HG03066 (cell line): ENCODE data around the gene TRAPPC11.
"Not testable (repeated sequence)": the region's sequence is repeated elsewhere in the genome, so short reads cannot be mapped to it uniquely, and the experiment has no call there.

Experiments used
- ATAC-seq: cut with Tn5 transposase; IDR thresholded peaks from one replicate; pipeline ENCODE4 v1.9.1; 2021; ENCODE audit warnings: low read depth; ENCODE audit not compliant: unreplicated experiment

TRAPPC11 gene

DNA sequence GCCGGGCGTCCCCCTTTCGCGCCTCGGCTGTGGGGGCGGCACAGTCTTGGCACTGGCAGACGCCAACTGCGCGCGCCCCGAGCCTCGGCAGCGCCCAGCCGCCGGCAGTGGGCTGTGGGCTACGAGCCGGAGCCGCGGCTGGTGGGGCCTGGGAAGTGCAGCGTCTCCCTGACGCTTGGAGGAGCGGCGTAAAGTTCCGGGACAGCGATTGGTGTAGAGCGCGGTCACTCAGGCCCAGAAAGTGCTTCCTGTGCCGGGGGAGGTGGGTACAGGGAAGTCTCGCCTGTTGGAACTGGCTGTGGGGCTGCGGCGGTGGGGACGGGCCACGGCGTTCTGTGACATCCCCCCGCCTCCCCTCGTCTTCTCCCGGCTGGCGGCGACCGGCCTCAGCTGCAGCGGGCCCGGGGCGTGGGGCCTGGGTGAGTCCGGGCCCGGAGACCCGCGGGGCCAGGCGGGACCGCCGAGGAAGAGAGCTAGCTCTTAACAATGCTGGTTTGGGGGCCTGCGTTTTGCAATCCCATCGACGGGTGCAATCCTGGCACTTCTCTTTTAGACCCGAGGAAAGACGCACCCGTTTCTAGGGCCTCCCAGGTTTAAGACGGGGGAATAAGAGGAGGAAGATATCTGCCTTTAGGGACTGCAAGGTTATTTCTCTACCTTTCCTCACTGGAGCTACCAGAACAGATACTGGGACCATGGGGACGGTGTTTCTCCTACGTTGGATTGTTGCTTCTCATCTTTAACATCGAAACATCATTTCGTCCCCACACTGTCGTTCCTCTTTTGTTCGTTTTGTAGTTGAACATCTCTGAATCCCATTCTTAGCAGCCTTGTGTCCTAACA is at the start of gene TRAPPC11, which contains the start of gene RWDD4:
Gene TRAPPC11 (plus strand): TSS at position 265 of the 843 bp plus-strand sequence. CDS start 4,575 bp downstream, outside the sequence.
Gene RWDD4 (minus strand): TSS at position 157 of the 843 bp plus-strand sequence. CDS start 233 bp downstream, outside the sequence.
- peak; percentile 99 for ATAC-seq

GRCh38 chr4:183610033-183610432 is 49.1 kb upstream of the TRAPPC11 start:
- no peak for ATAC-seq

DNA sequence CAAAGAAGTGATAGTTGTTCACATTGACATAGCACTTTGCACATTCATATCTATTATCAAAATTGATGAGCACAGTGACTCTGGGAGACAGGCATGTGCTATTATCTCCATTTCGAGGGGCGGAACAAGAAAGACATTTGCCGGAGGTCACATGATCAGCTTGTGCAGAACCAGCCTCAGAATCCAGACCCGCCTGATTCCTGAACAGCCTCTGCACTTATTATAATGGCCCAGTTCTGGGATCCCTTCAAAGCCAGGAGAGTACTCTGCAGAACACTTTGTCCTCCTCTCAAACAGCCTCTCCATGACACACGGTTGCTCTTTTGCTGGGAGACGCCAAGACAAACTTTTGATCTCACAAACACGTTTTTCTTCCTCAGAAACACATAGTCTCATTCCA is 48.5 kb upstream of the TRAPPC11 start:
- ATAC-seq: no peak

- no peak for ATAC-seq
Observed at GRCh38 chr4:183611210-183611830, 47.8 kb upstream of the TRAPPC11 start.

DNA sequence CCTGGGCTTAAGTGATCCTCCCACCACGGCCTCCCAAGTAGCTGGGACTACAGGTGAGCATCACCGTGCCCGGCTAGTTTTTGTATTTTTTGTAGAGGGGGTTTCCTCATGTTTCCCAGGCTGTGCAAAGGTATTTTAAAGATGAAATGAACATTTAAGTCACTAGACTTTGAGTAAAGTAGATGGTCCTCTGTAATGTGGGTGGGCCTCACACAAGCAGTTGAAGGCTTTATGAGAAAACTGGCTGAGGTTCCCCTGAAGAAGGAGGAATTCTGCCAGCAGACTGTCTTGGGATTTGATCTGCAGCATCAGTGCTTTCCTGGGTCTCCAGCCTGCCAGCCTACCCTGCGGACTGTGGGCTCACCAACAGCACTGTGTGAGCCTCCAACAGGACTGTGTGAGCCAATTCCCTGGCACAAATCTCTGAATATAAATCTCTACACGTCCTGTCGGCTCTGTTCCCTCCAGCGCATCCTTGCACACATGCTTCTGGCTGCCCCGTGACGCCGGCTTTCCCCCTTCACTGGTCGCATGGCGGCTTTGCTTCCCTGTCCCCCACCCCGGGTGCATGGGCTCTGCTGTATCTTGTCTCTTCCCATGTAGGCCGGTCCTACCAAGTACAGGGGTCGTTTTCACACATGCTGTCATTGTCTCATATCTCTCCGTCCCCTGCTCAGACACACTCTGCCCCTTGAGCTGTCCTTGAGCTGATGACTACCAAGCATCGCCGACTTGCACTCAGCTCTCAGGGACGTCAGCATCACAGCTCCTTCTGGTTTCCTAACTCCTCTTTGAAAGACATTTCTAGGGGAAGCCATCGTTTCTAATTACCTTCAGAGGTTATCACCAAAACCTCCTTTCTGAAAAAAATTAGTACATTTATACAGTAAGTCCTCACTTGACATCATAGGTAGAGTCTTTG is 46.5 kb upstream of the TRAPPC11 start:
- no peak for ATAC-seq

GRCh38 chr4:183617075-183617474 is 42.0 kb upstream of the TRAPPC11 start:
- no peak for ATAC-seq

DNA sequence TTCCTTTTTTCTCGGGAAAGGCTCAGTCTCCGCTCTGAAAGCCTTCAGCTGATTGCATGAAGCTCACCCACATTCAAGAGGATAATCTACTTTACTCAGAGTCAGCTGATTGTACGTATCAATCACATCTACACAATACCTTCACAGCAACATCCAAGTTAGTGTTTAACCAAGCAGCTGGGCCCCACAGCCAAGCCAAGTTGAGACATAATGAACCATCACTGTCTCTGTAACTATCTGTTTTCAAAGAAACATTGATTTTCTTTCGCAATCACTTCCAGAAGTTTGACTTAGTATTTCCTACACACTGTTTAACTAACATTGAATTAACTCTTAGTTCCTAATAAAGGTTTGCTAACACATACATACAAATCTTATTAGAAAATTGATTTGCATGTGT is 40.4 kb upstream of the TRAPPC11 start:
- no peak for ATAC-seq

DNA sequence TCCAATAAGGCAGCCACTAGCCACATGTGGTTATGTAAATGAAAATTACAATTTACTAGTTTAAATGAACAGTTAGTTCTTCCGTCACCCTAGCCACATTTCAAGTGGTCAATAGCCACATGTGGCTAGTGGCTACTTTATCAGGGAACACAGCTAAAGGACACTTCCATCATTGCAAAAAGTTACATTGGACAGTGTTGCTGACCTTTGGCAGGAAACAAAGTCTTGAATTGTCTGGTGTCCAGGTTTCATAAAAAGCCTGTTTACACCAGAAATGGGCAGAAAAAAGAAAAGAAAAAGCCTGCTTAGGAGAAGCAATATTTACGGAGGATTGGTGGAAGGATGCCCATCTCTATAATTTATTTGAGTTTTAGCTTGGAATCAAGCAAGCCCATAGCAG is 38.7 kb upstream of the TRAPPC11 start:
- ATAC-seq: no peak

- no peak for ATAC-seq
Observed at GRCh38 chr4:183621875-183622274, 37.2 kb upstream of the TRAPPC11 start.

- ATAC-seq: no peak
Observed at GRCh38 chr4:183624548-183624947, 34.5 kb upstream of the TRAPPC11 start.

DNA sequence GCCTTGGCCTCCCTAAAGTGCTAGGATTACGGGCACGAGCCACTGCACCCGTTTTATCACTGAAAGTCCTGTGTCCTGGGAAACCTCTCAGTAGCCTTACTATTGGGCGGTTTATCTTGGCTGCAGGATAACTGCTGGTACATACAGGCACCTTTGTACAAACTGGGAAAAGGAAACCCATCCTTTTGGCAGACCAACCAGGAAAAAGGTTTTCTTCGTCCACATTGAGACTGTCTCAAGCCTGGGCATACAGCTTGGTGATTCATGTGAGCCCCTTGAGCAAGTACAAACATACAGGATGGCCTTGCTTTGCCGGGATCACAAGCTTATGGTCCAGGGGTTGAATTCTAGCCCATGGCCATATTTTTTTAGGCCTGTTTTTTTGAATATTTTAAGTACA is 32.9 kb upstream of the TRAPPC11 start:
- ATAC-seq: no peak

DNA sequence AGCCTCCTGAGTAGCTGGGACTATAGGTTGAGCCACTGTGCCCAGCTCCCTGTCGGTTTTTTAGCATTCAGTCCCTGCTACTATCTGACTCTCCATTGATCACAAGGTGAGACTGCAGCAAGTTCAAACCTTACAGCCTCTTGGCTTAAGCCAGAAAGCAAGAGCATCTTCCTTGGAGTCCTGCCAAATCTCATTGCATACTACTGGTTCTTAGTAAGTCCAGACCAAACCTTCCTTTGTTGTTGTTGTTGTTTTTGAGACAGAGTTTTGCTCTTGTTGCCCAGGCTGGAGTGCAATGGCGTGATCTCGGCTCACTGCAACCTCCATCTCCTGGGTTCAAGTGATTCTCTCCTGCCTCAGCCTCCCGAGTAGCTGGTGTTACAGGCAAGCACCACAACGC is 31.8 kb upstream of the TRAPPC11 start:
- not testable (repeated sequence) for ATAC-seq

GRCh38 chr4:183627979-183628588 is 31.0 kb upstream of the TRAPPC11 start:
- ATAC-seq: no peak

GRCh38 chr4:183631577-183632198 is 27.4 kb upstream of the TRAPPC11 start:
- no peak for ATAC-seq

GRCh38 chr4:183632689-183633088 is 26.4 kb upstream of the TRAPPC11 start:
- ATAC-seq: no peak

- ATAC-seq: no peak
Observed at GRCh38 chr4:183633476-183634400, 25.4 kb upstream of the TRAPPC11 start.

- ATAC-seq: no peak
Observed at GRCh38 chr4:183635321-183635720, 23.8 kb upstream of the TRAPPC11 start.

DNA sequence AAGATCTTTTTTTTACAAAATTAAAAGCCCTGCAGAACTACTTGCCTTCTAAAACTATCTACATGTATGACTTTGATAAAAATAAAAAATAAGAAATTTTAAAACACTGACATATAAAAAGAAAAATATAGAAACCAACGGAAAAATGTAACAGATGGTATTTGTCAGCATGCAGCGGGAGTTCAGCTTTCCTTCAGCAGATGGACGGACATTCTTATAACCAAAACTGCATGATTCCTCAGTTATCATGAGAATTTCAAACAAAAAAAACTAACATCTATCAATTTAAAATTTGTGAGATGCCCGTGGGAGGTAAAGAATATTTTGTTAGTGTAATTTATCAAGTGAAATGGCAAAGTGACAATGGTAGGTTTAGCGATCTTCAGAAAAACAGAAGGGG is 23.4 kb upstream of the TRAPPC11 start:
- ATAC-seq: no peak

- ATAC-seq: no peak
Observed at GRCh38 chr4:183636503-183636902, 22.6 kb upstream of the TRAPPC11 start.
